ENCODE data around the gene ENTPD6.
"Not testable (repeated sequence)": the region's sequence is repeated elsewhere in the genome, so short reads cannot be mapped to it uniquely, and the experiment has no call there.

ENTPD6 gene

DNA sequence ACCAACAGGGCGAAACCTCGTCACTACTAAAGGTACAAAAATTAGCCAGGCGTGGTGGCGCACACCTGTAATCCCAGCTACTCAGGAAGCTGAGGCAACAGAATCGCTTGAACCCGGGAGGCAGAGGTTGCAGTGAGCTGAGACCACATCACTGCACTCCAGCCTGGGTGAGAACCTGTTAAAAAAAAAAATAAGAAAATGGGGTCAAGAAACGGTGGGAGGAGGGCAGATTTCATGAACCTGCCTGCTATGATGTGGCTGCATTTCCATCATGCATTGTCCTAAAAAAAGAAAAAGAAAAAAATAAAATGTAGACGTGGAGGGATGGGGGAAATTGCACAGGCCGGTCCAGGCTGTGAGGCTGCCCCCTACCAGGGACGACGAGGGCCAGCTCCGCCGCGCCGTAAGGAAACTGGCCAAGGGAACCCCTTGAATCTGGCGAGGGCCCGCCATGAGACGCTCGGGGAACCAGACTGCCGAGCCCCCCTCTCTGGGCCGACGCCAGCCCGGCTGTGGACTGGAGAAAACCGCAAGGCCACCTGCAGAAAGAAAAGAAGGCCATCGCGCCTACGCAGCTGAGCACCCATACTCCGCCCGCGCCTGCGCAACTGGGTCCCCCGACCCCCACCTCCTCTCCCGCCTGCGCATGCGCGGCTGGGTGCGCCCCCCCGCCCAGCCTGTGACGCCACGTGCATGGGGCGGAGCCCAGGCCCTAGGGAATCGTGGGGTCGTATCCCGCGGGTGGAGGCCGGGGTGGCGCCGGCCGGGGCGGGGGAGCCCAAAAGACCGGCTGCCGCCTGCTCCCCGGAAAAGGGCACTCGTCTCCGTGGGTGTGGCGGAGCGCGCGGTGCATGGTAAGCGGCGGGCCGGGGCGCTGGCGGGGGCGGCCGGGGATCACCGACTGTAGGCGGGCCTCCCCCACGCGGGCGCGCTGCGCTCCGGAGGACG is at the start of gene ENTPD6:
Gene ENTPD6, plus strand, starts transcription at position 699 of the 948 bp plus-strand sequence. CDS start 10,825 bp downstream, outside the sequence.
- peak; percentile 94 for DNase-seq

DNA sequence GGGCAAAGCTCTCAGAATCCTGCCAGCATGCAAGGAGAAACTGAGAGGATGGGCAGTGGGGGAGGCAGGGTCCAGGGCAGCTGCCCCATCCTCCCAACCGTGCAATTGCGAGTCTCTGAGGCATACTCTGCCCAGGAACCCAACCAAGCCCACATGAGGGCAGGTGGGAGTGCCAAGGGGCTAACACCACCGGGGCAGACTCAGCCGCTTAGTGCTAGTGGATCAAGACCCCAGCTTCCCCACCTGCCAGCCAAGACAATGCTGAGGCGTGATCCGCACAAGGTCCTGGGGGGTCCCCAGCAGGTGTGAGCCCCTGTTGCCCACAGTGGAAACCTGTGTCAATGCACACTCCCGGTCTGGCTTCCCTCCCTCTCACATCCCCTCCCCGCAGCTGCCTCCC is 48.5 kb upstream of the ENTPD6 start:
- no peak for DNase-seq

DNA sequence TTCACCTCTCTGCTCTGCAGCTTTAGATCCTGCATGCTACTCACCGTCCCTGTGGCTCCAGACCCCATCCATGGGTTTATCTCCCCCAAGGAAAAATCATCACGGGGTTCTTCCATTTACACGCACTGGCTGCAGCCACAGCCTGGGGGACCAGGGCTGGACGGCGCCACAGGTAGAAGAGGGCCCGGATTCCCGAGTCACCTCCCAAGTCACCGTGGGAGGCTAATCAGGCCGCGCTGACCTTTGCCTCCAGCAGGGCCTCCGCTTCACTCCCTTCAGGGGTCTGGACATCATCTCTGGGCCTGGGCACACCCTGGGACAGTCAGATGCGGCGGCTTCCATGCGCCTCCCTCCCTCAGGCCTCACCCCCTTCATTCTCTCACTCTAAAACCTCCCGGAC is 47.8 kb upstream of the ENTPD6 start:
- no peak for DNase-seq

DNA sequence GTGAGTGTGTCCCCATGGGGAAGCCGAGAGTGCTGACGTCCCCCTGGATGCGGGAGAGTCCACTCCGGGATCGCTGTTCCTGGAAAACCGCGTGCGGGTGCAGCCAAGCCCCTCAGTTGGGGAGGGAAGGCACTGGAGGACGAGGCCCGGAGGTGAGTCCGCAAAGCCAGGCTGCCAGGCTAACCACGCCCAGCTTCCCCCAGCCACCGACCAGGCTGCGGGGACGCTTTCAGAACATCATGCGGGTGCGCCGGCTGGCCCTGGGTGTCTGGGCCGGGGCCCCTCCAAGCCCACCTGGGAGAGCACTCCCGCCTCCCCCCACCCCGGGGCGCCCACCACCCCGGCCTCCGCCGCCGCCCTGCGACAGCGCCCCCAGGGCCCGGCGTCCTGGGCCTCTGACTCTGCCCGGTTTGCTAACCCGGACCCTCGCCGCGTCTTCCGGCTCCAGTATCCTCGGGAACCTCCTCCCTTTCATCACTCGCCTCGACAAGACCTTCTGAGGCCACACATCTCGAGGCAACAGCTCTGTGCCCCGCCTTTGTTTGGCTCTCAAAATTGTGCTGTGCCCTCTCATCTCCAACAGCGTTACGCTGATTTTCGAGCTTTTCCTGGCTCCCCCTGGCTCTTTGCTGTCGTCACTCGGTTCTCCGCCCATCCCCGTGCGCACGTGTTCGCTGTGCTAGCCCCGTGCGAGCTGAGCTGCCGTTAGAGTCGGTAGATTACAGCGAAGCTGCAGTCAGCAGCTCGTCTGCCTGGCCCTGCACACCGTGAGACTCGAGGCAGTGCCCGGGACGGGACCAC is 47.1 kb upstream of the ENTPD6 start:
- DNase-seq, result peak; percentile 1

DNA sequence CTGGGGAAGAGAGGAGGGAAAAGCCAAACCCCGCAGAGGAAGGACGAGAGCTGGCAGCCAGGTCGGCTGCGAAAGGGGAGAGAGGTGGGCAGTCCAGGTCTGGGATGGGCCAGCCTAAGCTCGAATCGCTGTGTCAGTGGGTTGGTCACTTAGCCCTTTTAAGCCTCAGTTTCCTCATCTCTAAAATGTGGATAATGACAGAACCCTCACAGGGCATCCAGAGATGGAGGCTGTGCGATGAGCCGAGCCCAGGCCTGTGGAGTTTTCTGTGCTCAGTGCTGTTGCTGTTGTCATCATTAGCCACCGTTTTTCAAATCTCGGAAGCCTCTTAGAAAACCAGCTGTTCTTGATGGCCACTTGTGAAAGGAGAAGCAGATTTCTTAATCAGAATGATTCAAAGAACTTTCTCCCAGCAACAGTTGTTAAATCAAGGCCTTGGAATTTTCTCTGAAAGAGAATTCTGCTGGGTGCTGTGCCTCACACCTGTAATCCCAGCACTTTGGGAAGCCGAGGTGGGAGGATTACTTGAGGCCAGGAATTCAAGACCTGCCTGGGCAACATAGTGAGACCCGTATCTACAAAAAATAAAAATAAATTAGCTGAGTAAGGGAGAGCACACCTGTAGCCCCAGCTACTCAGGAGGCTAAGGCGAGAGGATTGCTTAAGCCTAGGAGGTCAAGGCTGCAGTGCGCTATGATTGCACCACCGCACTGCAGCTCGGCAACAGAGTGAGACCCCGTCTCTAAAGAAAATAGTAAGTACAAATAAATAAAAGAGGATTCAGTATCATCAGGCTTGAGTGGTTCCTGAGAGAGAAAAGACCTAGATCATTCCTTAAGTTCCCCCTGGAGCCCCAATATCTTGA is 46.3 kb upstream of the ENTPD6 start:
- no peak for DNase-seq

DNA sequence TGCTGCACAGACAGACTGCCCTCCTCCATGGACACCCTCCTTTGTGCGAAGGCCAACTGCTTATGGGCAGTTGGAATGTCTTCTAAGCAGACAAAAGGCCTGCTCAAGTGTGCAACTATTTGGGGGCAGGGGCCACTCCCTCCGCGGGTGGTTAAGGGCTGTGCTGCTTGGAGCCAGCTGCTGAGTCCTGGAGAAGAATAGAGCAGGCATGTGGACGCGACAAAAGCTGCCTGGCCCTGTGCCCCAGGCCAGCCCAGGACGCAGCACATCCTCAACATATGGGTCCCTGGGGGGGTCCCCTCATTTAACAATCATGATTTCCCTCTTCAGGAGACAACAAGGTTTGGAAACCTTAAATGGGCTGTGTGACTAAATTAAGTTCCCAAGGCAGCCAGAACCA is 45.5 kb upstream of the ENTPD6 start:
- no peak for DNase-seq

DNA sequence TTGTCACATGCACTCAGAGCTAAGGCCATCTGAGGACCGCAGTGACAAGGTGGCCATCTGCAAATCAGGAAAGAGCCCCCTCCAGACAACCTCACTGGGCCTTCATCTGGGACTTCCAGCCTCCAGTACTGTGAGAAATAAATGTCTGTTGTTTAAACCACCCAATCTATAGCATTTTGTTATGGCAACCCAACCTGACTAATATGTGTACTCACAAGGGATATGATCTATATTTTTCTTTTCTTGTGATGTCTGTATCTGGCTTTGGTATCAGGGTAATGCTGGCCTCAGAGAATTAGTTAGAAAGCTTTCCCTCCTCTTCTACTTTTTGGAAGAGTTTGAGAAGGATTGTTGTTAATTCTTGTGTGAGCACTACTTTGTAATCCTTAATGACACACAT is 37.5 kb upstream of the ENTPD6 start:
- no peak for DNase-seq

DNA sequence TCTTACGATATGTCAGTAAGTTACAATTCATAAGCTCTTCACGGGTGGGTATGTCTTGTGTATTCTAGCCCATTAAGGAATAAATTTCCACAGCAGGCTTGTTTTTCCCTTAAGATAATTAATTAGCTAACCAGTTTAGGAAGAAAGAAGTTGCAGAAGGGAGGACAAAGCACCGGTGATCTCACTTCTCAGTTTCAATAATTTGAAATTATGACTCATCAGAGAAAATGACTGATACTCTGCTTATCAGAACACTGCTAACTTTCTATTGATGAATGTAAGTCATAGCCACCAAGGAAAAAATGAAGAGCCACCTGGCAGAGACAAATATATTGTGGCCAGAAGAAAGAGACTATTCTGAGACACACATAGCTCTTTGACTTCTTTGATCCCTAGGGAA is 35.0 kb upstream of the ENTPD6 start:
- no peak for DNase-seq

DNA sequence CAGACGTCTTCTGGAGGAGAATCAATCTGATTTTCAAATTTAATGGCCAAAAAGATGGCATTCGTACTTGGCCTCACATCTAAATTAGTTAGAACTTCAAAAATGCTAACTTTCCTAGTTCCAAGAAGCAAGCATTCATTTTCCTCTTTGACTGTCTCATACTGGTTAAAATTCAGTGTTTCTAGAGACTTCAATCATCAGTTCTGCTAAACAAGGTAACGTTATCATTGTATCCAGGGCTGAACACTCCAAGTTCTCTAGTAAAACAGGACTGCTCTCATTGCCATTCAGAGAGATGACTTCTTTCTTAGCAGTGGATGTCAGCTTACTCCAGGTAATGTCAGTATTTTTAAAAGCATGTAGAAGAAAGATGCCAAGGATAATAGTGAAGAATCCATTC is 34.6 kb upstream of the ENTPD6 start:
- DNase-seq, result no peak

DNA sequence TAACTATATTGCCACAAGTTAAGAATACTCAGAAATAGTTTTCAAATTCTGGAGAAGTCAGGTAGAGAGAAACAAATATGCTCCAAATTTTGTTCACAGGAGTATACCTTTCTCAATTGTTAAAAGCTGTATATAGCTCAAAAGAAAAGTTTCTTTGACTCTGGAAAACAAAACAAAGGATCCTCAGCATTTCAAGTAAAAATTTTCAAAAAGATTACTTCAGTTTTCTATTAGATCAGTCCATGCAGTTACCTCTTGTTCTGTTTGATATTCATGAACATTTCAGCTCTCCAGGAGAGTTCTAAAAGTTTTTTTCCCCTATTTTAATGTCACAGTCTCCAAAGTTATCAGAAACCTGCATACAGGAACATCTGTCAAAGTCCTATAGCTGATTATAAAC is 30.4 kb upstream of the ENTPD6 start:
- DNase-seq, result no peak

DNA sequence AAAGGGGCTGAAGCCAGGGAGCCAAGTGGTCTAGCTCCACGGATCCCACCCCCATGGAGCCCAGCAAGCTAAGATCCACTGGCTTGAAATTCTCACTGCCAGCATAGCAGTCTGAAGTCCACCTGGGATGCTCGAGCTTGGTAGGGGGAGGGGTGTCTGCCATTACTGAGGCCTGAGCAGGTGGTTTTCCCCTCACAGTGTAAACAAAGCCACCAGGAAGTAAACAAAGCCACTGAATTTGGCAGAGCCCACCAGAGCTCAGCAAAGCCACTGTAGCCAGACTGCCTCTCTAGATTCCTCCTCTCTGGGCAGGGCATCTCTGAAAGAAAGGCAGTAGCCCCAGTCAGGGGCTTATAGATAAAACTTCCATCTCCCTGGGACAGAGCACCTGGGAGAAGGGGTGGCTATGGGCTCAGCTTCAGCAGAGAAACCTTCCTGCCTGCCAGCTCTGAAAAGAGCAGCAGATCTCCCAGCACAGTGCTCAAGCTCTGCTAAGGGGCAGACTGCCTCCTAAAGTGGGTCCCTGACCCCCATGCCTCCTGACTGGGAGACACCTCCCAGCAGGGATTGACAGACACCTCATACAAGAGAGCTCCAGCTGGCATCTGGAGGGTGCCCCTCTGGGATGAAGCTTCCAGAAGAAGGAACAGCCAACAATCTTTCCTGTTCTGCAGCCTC is 29.3 kb upstream of the ENTPD6 start:
- DNase-seq, result not testable (repeated sequence)

DNA sequence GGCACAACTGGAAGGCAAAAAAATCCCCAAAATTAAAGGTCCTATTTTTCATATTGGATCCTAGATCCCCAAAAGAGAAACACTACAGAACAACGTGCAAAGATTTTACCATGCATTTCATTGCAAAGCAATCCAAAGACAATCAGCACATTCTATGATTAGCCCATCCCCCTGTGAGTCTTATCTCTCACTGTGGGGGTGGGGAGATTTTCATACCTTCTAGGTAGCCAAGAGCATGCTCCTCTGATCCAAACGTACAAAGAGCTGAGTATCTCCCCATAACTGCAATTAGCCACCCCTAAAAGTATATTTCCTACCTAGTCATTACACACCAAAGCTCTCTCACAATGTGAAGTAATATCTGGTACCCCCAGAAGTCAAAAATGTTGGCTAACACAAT is 22.2 kb upstream of the ENTPD6 start:
- no peak for DNase-seq

DNA sequence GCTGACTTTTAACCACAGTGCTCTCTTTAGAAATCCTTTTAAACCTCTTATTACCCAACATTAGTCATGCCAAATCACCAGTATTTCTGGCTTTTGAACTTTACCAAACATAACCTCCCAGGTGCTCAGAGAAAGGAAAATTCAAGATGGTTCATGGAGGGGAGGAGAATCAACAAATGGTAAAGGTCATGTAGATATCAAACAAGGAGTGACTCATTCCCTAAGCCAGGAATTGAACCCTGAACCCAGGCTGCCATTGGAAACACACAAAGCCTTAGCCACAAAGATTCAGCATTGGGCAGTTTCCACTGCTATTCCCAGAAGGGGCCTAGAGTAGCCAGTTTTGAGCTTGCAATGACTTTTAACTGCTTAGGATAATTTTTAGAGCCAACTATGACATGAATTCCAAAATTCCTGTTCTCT is 21.6 kb upstream of the ENTPD6 start:
- DNase-seq, result no peak

DNA sequence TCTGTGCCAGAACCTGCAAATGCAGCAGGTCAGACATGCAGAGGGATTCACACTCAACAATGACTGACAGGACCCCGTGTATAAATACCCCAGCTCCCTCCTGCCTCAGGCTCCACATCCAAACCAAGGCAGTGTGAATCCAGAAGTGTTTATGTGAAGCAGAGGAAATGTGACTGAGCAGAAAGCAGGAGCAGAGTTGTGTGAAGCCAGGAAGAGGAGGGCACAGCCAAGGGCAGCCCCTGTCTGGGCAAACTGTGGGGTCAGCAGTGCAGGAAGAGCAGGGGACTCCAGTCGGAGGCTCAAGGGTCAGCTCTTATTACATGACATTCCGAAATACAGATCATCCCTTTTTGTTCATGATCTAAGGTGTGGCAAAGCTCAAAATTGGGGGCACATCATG is 19.3 kb upstream of the ENTPD6 start:
- no peak for DNase-seq

DNA sequence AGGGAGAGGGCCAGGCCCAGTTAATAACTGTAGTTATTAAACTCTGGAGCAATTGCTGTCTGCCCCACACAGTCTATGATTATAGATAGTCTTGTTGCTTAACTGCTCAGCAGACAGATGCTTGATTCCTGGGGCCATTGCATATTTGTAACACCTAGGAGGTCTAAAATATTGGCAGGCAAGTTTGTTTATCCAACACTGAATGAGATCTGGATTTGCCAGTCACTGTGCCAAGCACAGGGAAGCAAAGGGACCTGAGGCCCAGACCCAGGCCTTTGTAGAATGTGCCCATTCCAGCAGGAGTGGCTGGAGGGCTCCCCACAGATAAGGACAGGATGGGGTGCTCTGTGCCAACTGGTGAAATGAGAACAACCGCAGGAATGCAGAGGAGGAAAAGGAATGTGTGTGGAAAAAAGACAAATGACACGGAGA is 17.6 kb upstream of the ENTPD6 start:
- no peak for DNase-seq

DNA sequence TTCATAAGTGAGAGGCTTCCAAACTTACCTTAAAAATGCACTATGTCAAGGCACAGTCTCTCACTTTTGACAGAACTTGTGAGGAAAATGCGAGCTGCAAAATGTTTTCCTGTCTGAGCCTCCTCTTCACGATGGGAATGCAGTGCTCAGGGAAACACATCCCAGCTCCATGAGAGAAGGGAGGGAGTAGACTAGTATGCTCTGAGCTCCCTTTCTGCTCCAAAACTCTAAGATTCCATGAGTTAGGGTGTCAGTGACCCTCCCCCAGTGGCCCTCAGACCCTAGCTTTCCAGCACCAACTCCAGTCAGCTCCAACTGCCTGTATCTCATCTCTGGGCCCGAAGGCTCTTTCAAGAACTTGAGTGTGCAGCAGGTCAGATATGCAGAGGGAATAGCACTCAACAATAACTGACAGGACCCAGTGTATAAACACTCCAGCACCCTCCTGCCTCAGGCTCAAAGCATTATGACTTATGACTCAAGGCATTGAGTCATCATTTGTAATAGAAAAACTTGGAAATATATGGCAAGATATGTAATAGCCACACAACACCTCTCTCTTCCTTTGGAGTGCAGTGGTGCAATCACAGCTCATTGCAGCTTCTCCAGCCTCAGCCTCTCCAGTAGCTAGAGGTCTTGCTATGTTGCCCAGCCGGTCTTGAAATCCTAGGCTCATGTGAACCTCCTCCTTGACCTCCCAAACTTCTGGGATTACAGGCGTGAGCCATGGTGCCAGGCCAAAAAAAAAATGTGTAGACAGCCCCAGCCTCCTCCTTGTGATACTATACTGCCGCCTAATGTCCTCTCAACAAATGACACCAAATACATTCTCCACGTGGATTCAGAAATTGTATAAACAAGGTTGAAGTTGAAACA is 16.7 kb upstream of the ENTPD6 start:
- peak; percentile 40 for DNase-seq

DNA sequence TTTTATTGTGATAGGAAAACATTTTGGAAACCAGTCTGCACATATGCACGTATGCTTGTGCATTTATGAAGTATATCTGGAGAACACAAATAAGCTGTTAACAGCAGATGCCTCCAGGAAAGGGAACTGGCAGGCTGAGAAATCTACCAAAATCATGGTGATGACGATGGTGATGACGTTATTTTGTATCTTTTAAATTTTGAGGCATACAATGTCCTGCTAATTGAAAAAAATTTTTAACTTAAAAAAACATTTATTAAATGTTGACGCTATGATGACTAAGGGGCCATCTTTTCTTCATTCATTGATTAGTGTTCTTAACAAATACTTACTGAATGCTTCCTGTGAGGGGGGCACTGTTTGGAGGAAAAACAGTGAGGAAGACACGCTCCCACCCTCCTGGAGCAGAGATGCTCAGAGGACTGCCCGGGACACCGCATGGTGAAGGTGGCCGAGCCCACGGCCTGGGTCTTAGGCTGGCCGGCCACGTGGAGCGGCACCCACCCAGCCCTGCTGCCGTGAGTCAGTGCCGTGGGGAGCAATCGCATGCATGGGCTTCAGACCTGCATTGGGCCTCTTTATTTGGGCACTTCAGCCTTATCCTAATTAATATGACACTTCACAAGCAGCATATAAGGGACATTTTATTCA is 15.9 kb upstream of the ENTPD6 start:
- no peak for DNase-seq

DNA sequence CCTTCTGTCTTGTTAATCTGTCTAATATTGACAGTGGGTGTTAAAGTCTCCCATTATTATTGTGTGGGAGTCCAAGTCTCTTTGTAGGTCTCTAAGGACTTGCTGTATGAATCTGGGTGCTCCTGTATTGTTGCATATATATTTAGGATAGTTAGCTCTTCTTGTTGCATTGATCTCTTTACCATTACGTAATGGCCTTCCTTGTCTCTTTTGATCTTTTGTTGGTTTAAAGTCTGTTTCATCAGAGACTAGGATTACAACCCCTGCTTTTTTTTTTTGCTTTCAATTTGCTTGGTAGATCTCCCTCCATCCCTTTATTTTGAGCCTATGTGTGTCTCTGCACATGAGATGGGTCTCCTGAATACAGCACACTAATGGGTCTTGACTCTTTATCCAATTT is 11.1 kb upstream of the ENTPD6 start:
- not testable (repeated sequence) for DNase-seq

DNA sequence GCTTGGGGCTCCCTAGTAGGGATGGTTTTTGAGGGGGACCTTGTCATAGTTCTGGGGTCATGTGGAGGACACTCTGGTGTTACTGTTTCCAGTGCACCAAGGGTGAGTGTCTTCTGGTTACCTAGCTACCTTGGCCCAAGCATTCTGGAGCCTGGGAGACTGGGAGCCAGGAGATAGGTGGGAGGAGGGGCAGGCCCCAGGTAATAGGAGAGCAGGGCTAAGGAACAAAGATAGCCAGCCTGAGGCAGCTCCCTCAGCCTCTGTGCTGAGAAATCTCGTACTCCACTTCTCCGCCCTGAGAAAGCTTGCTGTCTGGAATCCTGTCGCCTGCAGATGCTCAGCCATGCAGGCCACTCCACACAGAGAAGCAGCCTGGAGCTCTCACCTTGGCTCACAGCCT is 8.3 kb upstream of the ENTPD6 start:
- DNase-seq, result no peak

DNA sequence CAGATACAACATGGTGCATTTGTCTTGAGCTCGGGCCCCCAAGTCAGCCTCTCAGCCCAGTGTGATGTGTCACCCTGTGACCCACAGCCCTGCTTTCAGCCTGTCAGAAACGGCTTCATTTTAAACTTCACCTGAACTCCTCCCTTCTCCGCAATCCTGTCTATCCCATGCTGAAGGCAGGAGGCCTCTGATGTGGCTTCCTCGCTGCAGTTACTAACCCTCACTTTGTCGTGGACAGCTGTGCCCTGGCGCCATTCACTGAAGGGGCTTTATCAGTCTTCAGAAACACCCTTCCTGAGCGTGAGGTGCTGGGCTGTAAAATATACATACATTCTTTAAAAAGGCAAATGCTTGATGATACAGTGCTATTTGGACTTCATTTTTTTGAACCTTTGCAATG is 7.9 kb upstream of the ENTPD6 start:
- DNase-seq, result no peak

DNA sequence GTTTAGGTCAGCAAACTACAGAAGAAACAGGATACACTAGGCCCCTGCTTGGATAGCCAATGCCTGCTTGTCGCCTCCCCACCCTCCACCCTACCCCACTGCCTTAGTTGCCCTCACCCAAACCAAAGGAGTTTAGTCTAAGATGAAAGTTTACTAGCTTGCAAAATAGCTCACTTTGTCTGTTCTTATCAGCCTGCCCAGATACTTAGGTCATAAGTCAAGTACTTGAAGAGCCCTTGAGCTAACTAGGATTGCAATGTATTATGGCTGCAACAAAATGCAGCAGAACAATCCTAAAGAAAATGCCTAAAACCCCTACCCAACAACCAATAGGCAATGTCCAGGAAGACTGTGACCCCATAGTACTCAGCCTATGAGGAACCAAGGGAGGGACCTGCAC is 7.3 kb upstream of the ENTPD6 start:
- no peak for DNase-seq
